ENCODE results near the gene FOXN1. TPM values are rescaled to one million over a fixed set of nuclear protein-coding genes. Genes with fewer than 3 reads are reported as not detected.
A peak's percentile ranks its signal among the peaks of the same experiment; 100 is the strongest.

Gene FOXN1
- total and polyA plus RNA-seq, 5 donors from 2014 or later, result not detected

DNA sequence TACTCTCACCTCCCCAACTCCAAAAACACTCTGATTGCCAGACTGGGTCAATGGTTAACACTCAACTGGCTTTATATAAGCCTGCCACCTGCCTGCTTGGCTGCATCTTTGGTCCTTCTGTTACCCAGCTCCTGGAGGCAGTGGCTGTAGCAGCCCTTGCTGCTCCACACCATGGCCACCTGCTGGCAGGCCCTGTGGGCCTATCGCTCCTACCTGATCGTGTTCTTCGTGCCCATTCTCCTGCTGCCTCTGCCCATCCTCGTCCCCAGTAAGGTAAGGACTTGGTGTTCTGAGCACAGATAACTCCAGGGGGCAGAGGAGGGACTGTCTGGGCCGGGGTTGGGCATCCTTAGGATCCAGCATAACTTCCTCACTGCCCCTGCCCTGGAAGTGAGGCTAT is 32.6 kb upstream of the FOXN1 start, which contains the start of gene SLC13A2:
TSS of gene SLC13A2 (plus strand) at position 103 of the 400 bp plus-strand sequence. CDS start at position 172, 69 bp downstream.
- Mint-ChIP-seq H3K27ac (peak within 1 kb of the TSS in 1 of 3 donors; percentile 76), H3K27me3 (no peaks in the 10 kb centered on the region), H3K4me1 (peaks cover 5 to 13% (median 10%) of the 10 kb centered on the region in 4 donors), H3K36me3 (no peaks in the 10 kb centered on the region), H3K4me3 (no peak within 1 kb of the TSS), H3K9me3 (peaks cover 0 to 1% (median 0%) of the 10 kb centered on the region in 7 donors)
- Histone ChIP-seq H3K27ac (ENCODE audit: insufficient read depth, low read length, poor library complexity, severe bottlenecking) (no peak within 1 kb of the TSS), H3K36me3 (ENCODE audit: control insufficient read depth, insufficient read depth, low read length) (no peaks in the 10 kb centered on the region), H3K9me3 (ENCODE audit: control insufficient read depth in 2 of 2, low read length in 2 of 2) (no peaks in the 10 kb centered on the region), H3K4me3 (ENCODE audit: low read depth, low read length) (no peak within 1 kb of the TSS), H3K4me1 (ENCODE audit: control insufficient read depth, insufficient read depth, low read length, poor library complexity, severe bottlenecking) (no peaks in the 10 kb centered on the region), H3K27me3 (ENCODE audit: control insufficient read depth, insufficient read depth, low read length) (no peaks in the 10 kb centered on the region)
- DNase-seq (no peak), ATAC-seq (ENCODE audit: low read depth in 2 of 2) (no peak)

DNA sequence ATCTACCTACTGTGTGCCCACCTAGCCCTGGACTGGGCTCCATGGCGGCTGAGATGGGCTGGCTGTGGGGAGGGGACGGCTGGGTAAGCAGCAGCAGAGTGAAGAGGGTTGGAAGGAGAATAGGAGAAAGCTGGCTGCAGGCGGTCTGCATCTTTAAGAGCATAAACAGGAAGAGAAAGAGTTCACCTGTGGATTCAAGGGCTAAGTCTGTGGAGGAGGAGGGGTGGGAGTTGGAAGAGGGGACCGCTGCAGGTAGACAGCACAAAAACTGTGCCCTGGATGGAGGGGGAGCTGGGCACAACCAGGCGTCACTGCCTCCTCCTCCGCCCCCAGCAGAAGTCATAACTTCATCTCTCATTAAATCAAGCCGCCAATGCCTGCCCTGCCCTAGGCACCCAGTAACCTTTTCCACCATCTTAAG is 32.0 kb upstream of the FOXN1 start:
- H3K4me3 ChIP-seq (ENCODE audit: low read depth, low read length), result no peak overlapping the region
- Mint-ChIP-seq H3K27ac (peak overlapping the region in 1 of 3 donors; percentile 76), H3K36me3 (no peaks in the 10 kb centered on the region), H3K9me3 (peaks cover 0 to 1% (median 0%) of the 10 kb centered on the region in 7 donors), H3K4me1 (peaks cover 0 to 7% (median 7%) of the 10 kb centered on the region in 4 donors), H3K27me3 (no peaks in the 10 kb centered on the region), H3K4me3 (no peak overlapping the region)
- ATAC-seq (ENCODE audit: low read depth in 2 of 2), result no peak
- no peaks in the 10 kb centered on the region for H3K27me3 ChIP-seq (ENCODE audit: control insufficient read depth, insufficient read depth, low read length)
- no peaks in the 10 kb centered on the region for H3K9me3 ChIP-seq (ENCODE audit: control insufficient read depth in 2 of 2, low read length in 2 of 2)
- DNase-seq, result no peak
- no peak overlapping the region for H3K27ac ChIP-seq (ENCODE audit: insufficient read depth, low read length, poor library complexity, severe bottlenecking)
- H3K36me3 ChIP-seq (ENCODE audit: control insufficient read depth, insufficient read depth, low read length), result no peaks in the 10 kb centered on the region
- no peaks in the 10 kb centered on the region for H3K4me1 ChIP-seq (ENCODE audit: control insufficient read depth, insufficient read depth, low read length, poor library complexity, severe bottlenecking)

GRCh38 chr17:28475151-28475900 is 30.8 kb upstream of the FOXN1 start:
- no peak overlapping the region for H3K4me3 Mint-ChIP-seq
- H3K9me3 ChIP-seq (ENCODE audit: control insufficient read depth in 2 of 2, low read length in 2 of 2), result no peaks in the 10 kb centered on the region
- DNase-seq (peak in 1 of 3 donors; percentile 12), ATAC-seq (ENCODE audit: low read depth in 2 of 2) (no peak)
- no peak overlapping the region for H3K27ac ChIP-seq (ENCODE audit: insufficient read depth, low read length, poor library complexity, severe bottlenecking)
- H3K4me1 Mint-ChIP-seq, result peaks cover 0 to 7% (median 3%) of the 10 kb centered on the region in 4 donors
- no peaks in the 10 kb centered on the region for H3K36me3 ChIP-seq (ENCODE audit: control insufficient read depth, insufficient read depth, low read length)
- H3K4me1 ChIP-seq (ENCODE audit: control insufficient read depth, insufficient read depth, low read length, poor library complexity, severe bottlenecking), result no peaks in the 10 kb centered on the region
- peak overlapping the region in 1 of 3 donors; percentile 18 for H3K27ac Mint-ChIP-seq
- no peaks in the 10 kb centered on the region for H3K27me3 ChIP-seq (ENCODE audit: control insufficient read depth, insufficient read depth, low read length)
- H3K27me3 Mint-ChIP-seq, result no peaks in the 10 kb centered on the region
- peaks cover 0 to 1% (median 0%) of the 10 kb centered on the region in 7 donors for H3K9me3 Mint-ChIP-seq
- no peaks in the 10 kb centered on the region for H3K36me3 Mint-ChIP-seq
- H3K4me3 ChIP-seq (ENCODE audit: low read depth, low read length), result no peak overlapping the region

- Histone ChIP-seq H3K27ac (ENCODE audit: insufficient read depth, low read length, poor library complexity, severe bottlenecking) (no peak overlapping the region), H3K27me3 (ENCODE audit: control insufficient read depth, insufficient read depth, low read length) (no peaks in the 10 kb centered on the region), H3K4me3 (ENCODE audit: low read depth, low read length) (no peak overlapping the region), H3K4me1 (ENCODE audit: control insufficient read depth, insufficient read depth, low read length, poor library complexity, severe bottlenecking) (no peaks in the 10 kb centered on the region), H3K9me3 (ENCODE audit: control insufficient read depth in 2 of 2, low read length in 2 of 2) (no peaks in the 10 kb centered on the region), H3K36me3 (ENCODE audit: control insufficient read depth, insufficient read depth, low read length) (no peaks in the 10 kb centered on the region)
- ATAC-seq (ENCODE audit: low read depth in 2 of 2) (no peak), DNase-seq (no peak)
- Mint-ChIP-seq H3K4me3 (no peak overlapping the region), H3K36me3 (no peaks in the 10 kb centered on the region), H3K27ac (no peak overlapping the region), H3K4me1 (peaks cover 0 to 7% (median 3%) of the 10 kb centered on the region in 4 donors), H3K27me3 (no peaks in the 10 kb centered on the region), H3K9me3 (peaks cover 0 to 1% (median 0%) of the 10 kb centered on the region in 7 donors)
Measured at GRCh38 chr17:28476076-28476865, 29.9 kb upstream of the FOXN1 start.

GRCh38 chr17:28477928-28478327 is 28.2 kb upstream of the FOXN1 start:
- Histone ChIP-seq H3K9me3 (ENCODE audit: control insufficient read depth in 2 of 2, low read length in 2 of 2) (no peaks in the 10 kb centered on the region), H3K4me1 (ENCODE audit: control insufficient read depth, insufficient read depth, low read length, poor library complexity, severe bottlenecking) (no peaks in the 10 kb centered on the region), H3K27me3 (ENCODE audit: control insufficient read depth, insufficient read depth, low read length) (no peaks in the 10 kb centered on the region), H3K36me3 (ENCODE audit: control insufficient read depth, insufficient read depth, low read length) (no peaks in the 10 kb centered on the region), H3K27ac (ENCODE audit: insufficient read depth, low read length, poor library complexity, severe bottlenecking) (no peak overlapping the region), H3K4me3 (ENCODE audit: low read depth, low read length) (no peak overlapping the region)
- no peak overlapping the region for H3K4me3 Mint-ChIP-seq
- peaks cover 0 to 1% (median 0%) of the 10 kb centered on the region in 7 donors for H3K9me3 Mint-ChIP-seq
- no peaks in the 10 kb centered on the region for H3K27me3 Mint-ChIP-seq
- peak overlapping the region in 2 of 3 donors; percentile 50 to 83 for H3K27ac Mint-ChIP-seq
- DNase-seq, result no peak
- peaks cover 0 to 7% (median 3%) of the 10 kb centered on the region in 4 donors for H3K4me1 Mint-ChIP-seq
- ATAC-seq (ENCODE audit: low read depth in 2 of 2), result no peak
- no peaks in the 10 kb centered on the region for H3K36me3 Mint-ChIP-seq

DNA sequence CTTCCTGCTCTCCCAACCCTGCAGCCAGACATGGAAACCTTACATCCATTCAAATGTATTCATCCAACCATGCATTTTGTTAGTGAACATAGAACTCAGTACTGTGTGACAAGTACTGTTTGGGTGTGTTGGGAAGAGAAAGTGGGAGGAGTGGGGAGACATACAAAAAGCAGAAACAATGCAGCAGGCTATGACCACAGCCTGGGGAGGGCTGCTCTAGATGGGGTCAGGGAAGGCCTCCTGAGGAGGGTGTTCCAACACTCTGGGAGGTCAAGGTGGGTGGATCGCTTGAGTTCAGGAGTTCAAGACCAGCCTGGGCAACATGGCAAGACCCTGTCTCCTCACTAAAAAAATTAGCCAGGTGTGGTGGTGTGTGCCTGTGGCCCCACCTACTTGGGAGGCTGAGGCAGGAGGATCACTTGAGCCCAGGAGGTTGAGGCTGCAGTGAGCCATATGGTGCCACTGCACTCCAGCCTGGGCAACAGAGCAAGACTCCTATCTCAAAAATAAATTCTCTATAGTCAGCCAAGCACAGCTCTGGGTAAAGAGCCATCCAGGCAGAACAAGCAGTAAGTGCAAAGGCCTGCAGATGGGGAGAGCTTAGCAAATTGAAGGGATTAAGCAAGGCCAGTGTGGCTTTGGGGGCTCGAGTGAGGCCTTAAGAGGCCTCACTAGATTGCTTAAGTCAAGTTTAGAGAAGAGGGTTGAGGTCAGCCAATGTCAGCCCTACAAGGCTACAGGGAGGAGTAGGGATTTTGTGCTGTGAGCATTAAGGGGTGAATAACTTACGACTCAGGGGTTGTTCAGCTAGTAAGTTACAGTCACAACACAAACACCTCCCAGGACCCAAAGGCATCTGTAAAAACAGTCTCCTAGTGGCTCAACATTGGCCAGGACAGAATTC is 27.2 kb upstream of the FOXN1 start:
- H3K4me3 Mint-ChIP-seq, result no peak overlapping the region
- H3K9me3 Mint-ChIP-seq, result no peaks in the 10 kb centered on the region
- Histone ChIP-seq H3K9me3 (ENCODE audit: control insufficient read depth in 2 of 2, low read length in 2 of 2) (no peaks in the 10 kb centered on the region), H3K27me3 (ENCODE audit: control insufficient read depth, insufficient read depth, low read length) (no peaks in the 10 kb centered on the region), H3K4me1 (ENCODE audit: control insufficient read depth, insufficient read depth, low read length, poor library complexity, severe bottlenecking) (no peaks in the 10 kb centered on the region), H3K4me3 (ENCODE audit: low read depth, low read length) (no peak overlapping the region), H3K36me3 (ENCODE audit: control insufficient read depth, insufficient read depth, low read length) (no peaks in the 10 kb centered on the region), H3K27ac (ENCODE audit: insufficient read depth, low read length, poor library complexity, severe bottlenecking) (no peak overlapping the region)
- DNase-seq (no peak), ATAC-seq (ENCODE audit: low read depth in 2 of 2) (no peak)
- H3K36me3 Mint-ChIP-seq, result no peaks in the 10 kb centered on the region
- peaks cover 0 to 7% (median 3%) of the 10 kb centered on the region in 4 donors for H3K4me1 Mint-ChIP-seq
- no peaks in the 10 kb centered on the region for H3K27me3 Mint-ChIP-seq
- H3K27ac Mint-ChIP-seq, result no peak overlapping the region

GRCh38 chr17:28480278-28480677 is 25.9 kb upstream of the FOXN1 start:
- no peak for DNase-seq
- H3K27ac Mint-ChIP-seq, result no peak overlapping the region
- H3K36me3 Mint-ChIP-seq, result no peaks in the 10 kb centered on the region

More at GRCh38 chr17:28480278-28480677, 25.9 kb upstream of the FOXN1 start:
- Histone ChIP-seq H3K36me3 (ENCODE audit: control insufficient read depth, insufficient read depth, low read length) (no peaks in the 10 kb centered on the region), H3K4me1 (ENCODE audit: control insufficient read depth, insufficient read depth, low read length, poor library complexity, severe bottlenecking) (no peaks in the 10 kb centered on the region), H3K27ac (ENCODE audit: insufficient read depth, low read length, poor library complexity, severe bottlenecking) (no peak overlapping the region), H3K27me3 (ENCODE audit: control insufficient read depth, insufficient read depth, low read length) (no peaks in the 10 kb centered on the region), H3K4me3 (ENCODE audit: low read depth, low read length) (no peak overlapping the region), H3K9me3 (ENCODE audit: control insufficient read depth in 2 of 2, low read length in 2 of 2) (no peaks in the 10 kb centered on the region)
- no peak overlapping the region for H3K4me3 Mint-ChIP-seq
- H3K9me3 Mint-ChIP-seq, result no peaks in the 10 kb centered on the region
- no peaks in the 10 kb centered on the region for H3K27me3 Mint-ChIP-seq
- peaks cover 0 to 9% (median 2%) of the 10 kb centered on the region in 4 donors for H3K4me1 Mint-ChIP-seq
- ATAC-seq (ENCODE audit: low read depth in 2 of 2), result no peak

All from CD4-positive, CD25-positive, alpha-beta regulatory T cell (primary cell).